A549 (cell line): Measurements from ENCODE around the gene SLC1A3. TPM values are rescaled to one million over a fixed set of nuclear protein-coding genes. Genes with fewer than 3 reads are reported as not detected.

ENCODE experiments used
- ATAC-seq, 2 experiments: fragments of 200-7000 bp in 1 of 2; fragments of >200 bp in 1 of 2; cut with Nextera tagmentation in 1 of 2; cut with Tn5 transposase in 1 of 2; 3 replicates each; pipeline versions ENCODE4 v1.8.0 to v1.9.1; 2018 to 2020; ENCODE audit warnings: mild to moderate bottlenecking in 1 of 2, moderate library complexity in 1 of 2
- CTCF ChIA-PET: fragments of 300-600 bp; sonication (Branson Sonifier 250); formaldehyde crosslinking; extraction: SDS; loops from one replicate; lab custom pipeline; 2021; ENCODE audit warnings: antibody characterized with exemption, inconsistent platforms; lab: Yijun Ruan, JAX
- POLR2A ChIA-PET: fragments of 350-600 bp; formaldehyde crosslinking; extraction: SDS; loops from one replicate; lab custom pipeline; 2021; ENCODE audit warnings: antibody characterized with exemption, inconsistent platforms; lab: Yijun Ruan, JAX
- DNase-seq, 2 experiments: peaks; one replicate each; pipeline versions ENCODE4 v3.0.0 to v3.0.0-alpha.2; 2011 to 2016; ENCODE audit warnings: low read depth in 1 of 2, low spot score in 1 of 2
- FAIRE-seq: peaks from 2 replicates; lab custom pipeline; 2011; peaks lifted over from hg19 to GRCh38; lab: Jason Lieb, UNC
- H3K27ac ChIP-seq, 2 experiments: fragments of >200 bp; sonication (Bioruptor Twin); formaldehyde crosslinking; 3 replicates each; pipeline ENCODE4 v1.5.1; 2016 to 2017
- H3K4me1 ChIP-seq: fragments of >200 bp; sonication (Bioruptor Twin); formaldehyde crosslinking; 3 replicates; pipeline ENCODE4 v1.6.1; 2016
- H3K4me2 ChIP-seq: fragments of >200 bp; sonication (Bioruptor Twin); formaldehyde crosslinking; 3 replicates; pipeline ENCODE4 v1.6.1; 2016
- H3K4me3 ChIP-seq: fragments of >200 bp; sonication (Bioruptor Twin); formaldehyde crosslinking; 3 replicates; pipeline ENCODE4 v1.5.1; 2016
- H3K9me3 ChIP-seq: fragments of >200 bp; sonication (Bioruptor Twin); formaldehyde crosslinking; 3 replicates; pipeline ENCODE4 v1.6.1; 2016
- CBX2 ChIP-seq: fragments of 200-600 bp; sonication (generic); IDR thresholded peaks from 2 replicates; pipeline ENCODE4 v1.6.1; 2016; ENCODE audit warnings: low read depth, mild to moderate bottlenecking, borderline replicate concordance
- CBX8 ChIP-seq: fragments of 200-600 bp; sonication (generic); IDR thresholded peaks from 2 replicates; pipeline ENCODE4 v1.6.1; 2016
- CEBPB ChIP-seq, 2 experiments: fragments of >200 bp in 1 of 2; sonication (Bioruptor Twin) in 1 of 2; formaldehyde crosslinking in 1 of 2; IDR thresholded peaks; 2 replicates each; pipeline ENCODE4 v1.6.1; 2012 to 2016
- CHD2 ChIP-seq: fragments of 150-350 bp; IDR thresholded peaks from 2 replicates; pipeline ENCODE4 v1.6.1; 2014; ENCODE audit warnings: low read length; ENCODE audit not compliant: partially characterized antibody
- EHF ChIP-seq: fragments of 250-450 bp; sonication (Bioruptor Pico); IDR thresholded peaks from 2 replicates; pipeline ENCODE4 v1.5.0; 2020; ENCODE audit warnings: mild to moderate bottlenecking
- FOSB ChIP-seq: fragments of 250-450 bp; sonication (Bioruptor Pico); IDR thresholded peaks from 2 replicates; pipeline ENCODE4 v1.5.0; 2020; ENCODE audit warnings: mild to moderate bottlenecking, moderate library complexity
- FOSL2 ChIP-seq, 2 experiments: fragments of 450-650 bp in 1 of 2; fragments of >200 bp in 1 of 2; sonication (Bioruptor Twin) in 1 of 2; formaldehyde crosslinking; IDR thresholded peaks; 2 replicates each; pipeline versions ENCODE4 v1.5.0 to v1.6.1; 2016 to 2020; ENCODE audit warnings: mild to moderate bottlenecking in 1 of 2, moderate library complexity in 1 of 2
- GATA3 ChIP-seq: IDR thresholded peaks from 2 replicates; pipeline ENCODE4 v1.6.1; 2012; ENCODE audit warnings: borderline replicate concordance
- HOXB13 ChIP-seq: fragments of 250-450 bp; sonication (Bioruptor Pico); IDR thresholded peaks from 2 replicates; pipeline ENCODE4 v1.5.0; 2020; ENCODE audit warnings: low read depth, mild to moderate bottlenecking, moderate library complexity
- KDM1A ChIP-seq: fragments of 200-600 bp; sonication (generic); IDR thresholded peaks from 2 replicates; pipeline ENCODE4 v1.6.1; 2016; ENCODE audit warnings: low read depth, mild to moderate bottlenecking
- KDM5A ChIP-seq: fragments of 200-600 bp; sonication (generic); IDR thresholded peaks from 2 replicates; pipeline ENCODE4 v1.6.1; 2016; ENCODE audit warnings: antibody characterized with exemption, mild to moderate bottlenecking
- MAFK ChIP-seq: fragments of 450-650 bp; IDR thresholded peaks from 2 replicates; pipeline ENCODE4 v1.6.1; 2014; ENCODE audit not compliant: partially characterized antibody
- MYC ChIP-seq: IDR thresholded peaks from 2 replicates; pipeline ENCODE4 v1.6.1; 2012; ENCODE audit warnings: mild to moderate bottlenecking, inconsistent platforms, low read length, improper control_type of control experiment, borderline replicate concordance
- NFE2L2 ChIP-seq: fragments of 150-350 bp; conservative IDR thresholded peaks from 2 replicates; pipeline ENCODE4 v1.6.1; 2014; ENCODE audit warnings: low read length
- NR3C1 ChIP-seq: fragments of >200 bp; sonication (Bioruptor Twin); formaldehyde crosslinking; IDR thresholded peaks from 3 replicates; pipeline ENCODE4 v1.6.1; 2017
- RAD21 ChIP-seq, 2 experiments: fragments of >200 bp in 1 of 2; sonication (Bioruptor Twin) in 1 of 2; formaldehyde crosslinking in 1 of 2; IDR thresholded peaks in 1 of 2; conservative IDR thresholded peaks in 1 of 2; 2 replicates in 1 of 2; 3 replicates in 1 of 2; pipeline ENCODE4 v1.6.1; 2012 to 2018; ENCODE audit warnings: inconsistent platforms in 1 of 2
- RARB ChIP-seq: fragments of 250-450 bp; sonication (Bioruptor Pico); IDR thresholded peaks from 2 replicates; pipeline ENCODE4 v1.8.0; 2021; ENCODE audit warnings: mild to moderate bottlenecking, moderate library complexity
- RFX5 ChIP-seq: fragments of 450-650 bp; IDR thresholded peaks from 2 replicates; pipeline ENCODE4 v1.7.1; 2014; ENCODE audit warnings: antibody characterized with exemption, mild to moderate bottlenecking, moderate library complexity
- RNF2 ChIP-seq: fragments of 200-600 bp; sonication (generic); IDR thresholded peaks from 2 replicates; pipeline ENCODE4 v1.6.1; 2016; ENCODE audit warnings: low read depth, mild to moderate bottlenecking, antibody characterized with exemption, moderate library complexity, borderline replicate concordance
- SMC3 ChIP-seq: fragments of >200 bp; sonication (Bioruptor Twin); formaldehyde crosslinking; IDR thresholded peaks from 3 replicates; pipeline ENCODE4 v1.6.1; 2018; ENCODE audit warnings: inconsistent platforms
- SREBF2 ChIP-seq: fragments of 450-650 bp; IDR thresholded peaks from 2 replicates; pipeline ENCODE4 v1.6.1; 2014; ENCODE audit warnings: mild to moderate bottlenecking, moderate library complexity
- ZNF302 ChIP-seq: fragments of 250-450 bp; sonication (Bioruptor Pico); IDR thresholded peaks from 2 replicates; pipeline ENCODE4 v1.9.0; 2021; ENCODE audit warnings: inconsistent platforms, mild to moderate bottlenecking, moderate library complexity
- ZSCAN20 ChIP-seq: fragments of 250-450 bp; sonication (Bioruptor Pico); IDR thresholded peaks from 2 replicates; pipeline ENCODE4 v1.8.0; 2022; ENCODE audit warnings: mild to moderate bottlenecking, moderate library complexity
- WGBS: methylation state at CpG from one replicate; pipeline ENCODE4 v1.1.6; 2017; ENCODE audit errors: missing lambda C conversion rate; 5-methylcytosine and 5-hydroxymethylcytosine counted together
- polyA plus RNA-seq, 4 experiments: library from polyadenylated mRNA; depleted of rRNA in 3 of 4; stranded (reverse); fragments of >200 nt; fragmentation: RNase III in 1 of 4; extraction: RNeasy Plus Mini Kit Qiagen cat#74134 plus additional on column Dnase treatment in 1 of 4; gene quantifications; 2 replicates in 3 of 4; 3 replicates in 1 of 4; pipeline ENCODE4 v1.2.3, GENCODE V29; 2011 to 2017
- TF ChIP-seq, protein P1 (sequence below): fragments of >200 bp; sonication (Bioruptor Twin); formaldehyde crosslinking; IDR thresholded peaks from 2 replicates; pipeline ENCODE4 v1.6.1; 2016

The SLC1A3 gene
- polyA plus RNA-seq, 2 of the 4 experiments (the other 2 are of a cell fraction) = not detected

- no peak overlapping the region for H3K4me3 ChIP-seq
- 15% methylated on average over 3 of the region's 3 CpGs for WGBS
- DNase-seq = no peak
- no peak for FAIRE-seq
- no peak overlapping the region for H3K27ac ChIP-seq
- TF ChIP-seq MYC (no peak), RNF2 (no peak), HOXB13 (no peak), FOSB (CRISPR knock-in tag) (no peak), CBX8 (no peak), KDM5A (no peak)
- ATAC-seq = no peak
- POLR2A ChIA-PET = no interaction called here
- CTCF ChIA-PET = no interaction called here
- H3K4me2 ChIP-seq = no peak overlapping the region
- no peaks in the 10 kb centered on the region for H3K9me3 ChIP-seq
- H3K4me1 ChIP-seq = no peaks in the 10 kb centered on the region
These were observed 44.8 kb upstream of the SLC1A3 start for GRCh38 chr5:36561601-36562000.

DNA sequence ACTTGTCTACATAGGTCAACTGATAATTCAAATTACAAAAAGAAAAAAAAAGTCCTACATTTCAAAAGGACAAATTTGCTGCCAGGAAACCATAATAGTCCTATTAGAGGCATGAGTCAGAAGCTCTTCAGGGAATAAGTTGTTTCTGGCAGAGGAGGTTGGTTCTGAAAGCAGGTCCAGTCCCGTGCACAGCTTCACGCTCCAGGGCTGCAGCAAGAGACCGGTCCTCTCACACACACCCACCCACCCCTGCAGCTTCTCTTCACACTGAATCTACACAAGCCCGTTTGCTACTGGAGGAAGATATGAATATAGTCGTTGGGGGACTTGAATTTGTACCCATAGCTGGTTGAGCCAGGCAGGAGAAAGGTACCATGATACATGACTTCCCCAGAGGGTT is 36.9 kb upstream of the SLC1A3 start:
- no peak for FAIRE-seq
- CTCF ChIA-PET = interaction anchor here (0.7 to 1.5 kb wide), 2 partner anchors 15 to 19 kb away, joined by 3 read pairs; no protein-coding TSS in a partner anchor
- WGBS = 28% methylated on average over 5 of the region's 5 CpGs

GRCh38 chr5:36570301-36571095 is 35.9 kb upstream of the SLC1A3 start:
- no peak overlapping the region for H3K27ac ChIP-seq
- no peak for DNase-seq
- CTCF ChIA-PET = interaction anchor here (0.9 to 1.5 kb wide), 2 partner anchors 10 to 18 kb away, joined by 3 read pairs; no protein-coding TSS in a partner anchor
- 6% methylated on average over 6 of the region's 6 CpGs for WGBS
- POLR2A ChIA-PET = no interaction called here
- no peak overlapping the region for H3K4me3 ChIP-seq
- no peak for ATAC-seq
- H3K4me2 ChIP-seq = no peak overlapping the region
- FAIRE-seq = no peak
- TF ChIP-seq RAD21 (conservative IDR thresholded peaks at IDR 0.05 in 1 of 2, IDR thresholded peaks at IDR 0.05 in 1 of 2) (no peak), RARB (no peak)
- TF ChIP-seq, all 56 proteins: peak for 0
- Histone ChIP-seq H3K9me3 (no peaks in the 10 kb centered on the region), H3K4me1 (no peaks in the 10 kb centered on the region)

More for the DNA sequence above, 36.9 kb upstream of the SLC1A3 start:
- H3K4me3 ChIP-seq = no peak overlapping the region
- no peaks in the 10 kb centered on the region for H3K4me1 ChIP-seq
- no peak for ATAC-seq
- no peak for TF ChIP-seq KDM1A
- no peak for TF ChIP-seq CEBPB (IDR thresholded peaks at IDR 0.05)
- TF ChIP-seq NFE2L2 = no peak
- TF ChIP-seq RNF2 = no peak
- no peak for TF ChIP-seq MYC
- no peak for TF ChIP-seq GATA3
- no peak for TF ChIP-seq RFX5
- TF ChIP-seq EHF (CRISPR knock-in tag) = no peak
- TF ChIP-seq CBX2 = no peak
- TF ChIP-seq ZNF302 (CRISPR knock-in tag) = no peak
- TF ChIP-seq SMC3 = no peak
- no peak for TF ChIP-seq ZSCAN20
- TF ChIP-seq FOSL2 (IDR thresholded peaks at IDR 0.05) = no peak
- no peak for TF ChIP-seq FOSL2 (CRISPR knock-in tag; IDR thresholded peaks at IDR 0.05)
- TF ChIP-seq NR3C1 = no peak
- TF ChIP-seq CHD2 = no peak
- no peak for TF ChIP-seq MAFK
- TF ChIP-seq, protein P1, sequence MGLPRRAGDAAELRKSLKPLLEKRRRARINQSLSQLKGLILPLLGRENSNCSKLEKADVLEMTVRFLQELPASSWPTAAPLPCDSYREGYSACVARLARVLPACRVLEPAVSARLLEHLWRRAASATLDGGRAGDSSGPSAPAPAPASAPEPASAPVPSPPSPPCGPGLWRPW = no peak
- no peak for TF ChIP-seq SREBF2
- TF ChIP-seq, all 56 proteins: peak for 0
- no peak overlapping the region for H3K4me2 ChIP-seq
- no peak for DNase-seq
- no peak overlapping the region for H3K27ac ChIP-seq
- POLR2A ChIA-PET = no interaction called here
- no peaks in the 10 kb centered on the region for H3K9me3 ChIP-seq
